UCSD-AML1 (cell line): ENCODE results near the gene TTLL13.

Experiments
- DNase-seq: peaks from one replicate; lab custom pipeline; 2025; ENCODE audit not compliant: unreplicated experiment; lab: John Stamatoyannopoulos, UW

TTLL13 gene

GRCh38 chr15:90249203-90249863 is at the start of gene TTLL13:
TSS of gene TTLL13 (plus strand) at chr15:90249556. CDS start at chr15:90250631, 1,075 bp downstream.
- DNase-seq, result peak; percentile 86

GRCh38 chr15:90200534-90201129 is 48.7 kb upstream of the TTLL13 start:
- no peak for DNase-seq

GRCh38 chr15:90201130-90201943 is 48.0 kb upstream of the TTLL13 start, which contains the start of gene SEMA4B:
TSS of gene SEMA4B (plus strand) at chr15:90201330. CDS start at chr15:90201579, 249 bp downstream.
- DNase-seq, result peak; percentile 80

GRCh38 chr15:90201944-90202375 is 47.4 kb upstream of the TTLL13 start:
- DNase-seq, result no peak

- no peak for DNase-seq
Observed at GRCh38 chr15:90202929-90203328, 46.4 kb upstream of the TTLL13 start.

GRCh38 chr15:90203473-90203872 is 45.9 kb upstream of the TTLL13 start:
- DNase-seq, result no peak

GRCh38 chr15:90203922-90204321 is 45.4 kb upstream of the TTLL13 start:
- no peak for DNase-seq

- no peak for DNase-seq
Observed at GRCh38 chr15:90205050-90205848, 44.1 kb upstream of the TTLL13 start.

- no peak for DNase-seq
Observed at GRCh38 chr15:90205886-90206285, 43.5 kb upstream of the TTLL13 start.

GRCh38 chr15:90207252-90207651 is 42.1 kb upstream of the TTLL13 start:
- no peak for DNase-seq

GRCh38 chr15:90208356-90208755 is 41.0 kb upstream of the TTLL13 start:
- DNase-seq, result no peak

- DNase-seq, result no peak
Observed at GRCh38 chr15:90209591-90209990, 39.8 kb upstream of the TTLL13 start.

- DNase-seq, result no peak
Observed at GRCh38 chr15:90210593-90210992, 38.8 kb upstream of the TTLL13 start.

GRCh38 chr15:90211009-90211408 is 38.3 kb upstream of the TTLL13 start:
- no peak for DNase-seq

- peak; percentile 55 for DNase-seq
Observed at GRCh38 chr15:90211440-90212143, 37.8 kb upstream of the TTLL13 start.

GRCh38 chr15:90212221-90213098 is 36.9 kb upstream of the TTLL13 start:
- DNase-seq, result no peak

- no peak for DNase-seq
Observed at GRCh38 chr15:90213122-90213817, 36.1 kb upstream of the TTLL13 start.

GRCh38 chr15:90213818-90214204 is 35.5 kb upstream of the TTLL13 start:
- DNase-seq, result no peak
